Measurements from ENCODE around the gene KBTBD12. TPM values are rescaled to one million over a fixed set of nuclear protein-coding genes. Genes with fewer than 3 reads are reported as not detected.

Gene KBTBD12
- total and polyA plus RNA-seq, 11 donors, result 13.2 to 47.1 (median 29.7) TPM

DNA sequence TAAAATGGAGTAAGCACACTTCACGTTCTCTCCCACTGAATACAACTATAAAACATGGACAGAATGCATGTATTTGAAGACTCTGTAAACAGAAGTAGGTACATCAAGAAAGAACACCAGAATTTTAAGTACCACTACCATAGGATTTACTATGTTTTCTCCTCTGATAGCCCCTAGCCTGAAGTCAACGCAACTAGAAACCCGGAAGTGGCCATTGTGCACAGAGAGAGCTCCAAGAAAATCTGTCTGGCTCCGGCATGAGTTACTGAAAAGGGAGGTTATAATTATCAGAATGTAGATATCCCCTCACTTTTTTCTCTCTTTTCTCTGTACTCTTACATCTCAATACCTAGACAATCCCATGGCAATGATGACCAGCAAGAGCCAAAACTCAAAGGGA, 23.8 kb downstream of the KBTBD12 start:
- H3K27me3 ChIP-seq, result no peaks in the 10 kb centered on the region
- H3K4me1 ChIP-seq, result no peaks in the 10 kb centered on the region
- peaks cover 0 to 17% (median 0%) of the 10 kb centered on the region in 12 donors for H3K9me3 ChIP-seq
- intact Hi-C loops (cut with DNase I), result no loop called here
- no peak for DNase-seq
- H3K36me3 ChIP-seq, result peaks cover 0 to 31% (median 0%) of the 10 kb centered on the region in 9 donors
- TF ChIP-seq, protein P1, sequence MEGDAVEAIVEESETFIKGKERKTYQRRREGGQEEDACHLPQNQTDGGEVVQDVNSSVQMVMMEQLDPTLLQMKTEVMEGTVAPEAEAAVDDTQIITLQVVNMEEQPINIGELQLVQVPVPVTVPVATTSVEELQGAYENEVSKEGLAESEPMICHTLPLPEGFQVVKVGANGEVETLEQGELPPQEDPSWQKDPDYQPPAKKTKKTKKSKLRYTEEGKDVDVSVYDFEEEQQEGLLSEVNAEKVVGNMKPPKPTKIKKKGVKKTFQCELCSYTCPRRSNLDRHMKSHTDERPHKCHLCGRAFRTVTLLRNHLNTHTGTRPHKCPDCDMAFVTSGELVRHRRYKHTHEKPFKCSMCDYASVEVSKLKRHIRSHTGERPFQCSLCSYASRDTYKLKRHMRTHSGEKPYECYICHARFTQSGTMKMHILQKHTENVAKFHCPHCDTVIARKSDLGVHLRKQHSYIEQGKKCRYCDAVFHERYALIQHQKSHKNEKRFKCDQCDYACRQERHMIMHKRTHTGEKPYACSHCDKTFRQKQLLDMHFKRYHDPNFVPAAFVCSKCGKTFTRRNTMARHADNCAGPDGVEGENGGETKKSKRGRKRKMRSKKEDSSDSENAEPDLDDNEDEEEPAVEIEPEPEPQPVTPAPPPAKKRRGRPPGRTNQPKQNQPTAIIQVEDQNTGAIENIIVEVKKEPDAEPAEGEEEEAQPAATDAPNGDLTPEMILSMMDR (IDR thresholded peaks at IDR 0.05), result no peak
- TF ChIP-seq POLR2A (IDR thresholded peaks at IDR 0.05), result no peak
- H3K4me3 ChIP-seq, result no peak overlapping the region
- ATAC-seq, result no peak
- WGBS, 4 donors, result 91 to 96% (median 95%) methylated on average over 4 of the region's 4 CpGs
- H3K27ac ChIP-seq, result no peak overlapping the region

DNA sequence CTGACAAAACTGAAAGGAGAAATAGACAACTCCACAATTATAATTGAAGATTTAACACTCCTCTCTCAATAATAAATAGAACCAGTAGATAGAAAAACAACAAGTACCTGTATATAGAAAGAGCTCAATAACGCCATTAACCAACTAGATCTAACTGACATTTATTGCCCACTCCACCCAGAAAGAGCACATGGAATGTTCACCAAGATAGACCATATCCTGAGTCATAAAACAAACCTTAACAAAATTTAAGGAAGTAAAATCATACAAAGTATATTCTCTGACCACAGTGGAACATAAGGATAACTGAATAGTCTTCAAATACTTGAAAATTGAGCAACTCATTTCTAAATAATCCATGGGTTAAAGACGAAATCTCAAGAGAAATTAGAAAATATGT, 25.1 kb downstream of the KBTBD12 start:
- ATAC-seq (no peak), DNase-seq (no peak)
- no peak overlapping the region for H3K4me3 ChIP-seq
- no peak overlapping the region for H3K27ac ChIP-seq
- peaks cover 0 to 21% (median 0%) of the 10 kb centered on the region in 12 donors for H3K9me3 ChIP-seq
- TF ChIP-seq, protein P1 (IDR thresholded peaks at IDR 0.05), result no peak
- WGBS, 4 donors, result 75 to 81% (median 81%) methylated on average over 2 of the region's 2 CpGs
- intact Hi-C loops (cut with DNase I), result no loop called here
- H3K36me3 ChIP-seq, result peaks cover 0 to 33% (median 0%) of the 10 kb centered on the region in 9 donors
- no peaks in the 10 kb centered on the region for H3K27me3 ChIP-seq
- H3K4me1 ChIP-seq, result no peaks in the 10 kb centered on the region

- peaks cover 0 to 21% (median 0%) of the 10 kb centered on the region in 12 donors for H3K9me3 ChIP-seq
- ATAC-seq (no peak), DNase-seq (no peak)
- peaks cover 0 to 33% (median 0%) of the 10 kb centered on the region in 9 donors for H3K36me3 ChIP-seq
- TF ChIP-seq, protein P1 (IDR thresholded peaks at IDR 0.05), result no peak
- no peak for TF ChIP-seq POLR2A (IDR thresholded peaks at IDR 0.05)
- H3K4me3 ChIP-seq, result no peak overlapping the region
- H3K27me3 ChIP-seq, result no peaks in the 10 kb centered on the region
- H3K27ac ChIP-seq, result no peak overlapping the region
- intact Hi-C loops (cut with DNase I), result no loop called here
- H3K4me1 ChIP-seq, result no peaks in the 10 kb centered on the region
Measured at GRCh38 chr3:127942613-127943012, 27.6 kb downstream of the KBTBD12 start.

DNA sequence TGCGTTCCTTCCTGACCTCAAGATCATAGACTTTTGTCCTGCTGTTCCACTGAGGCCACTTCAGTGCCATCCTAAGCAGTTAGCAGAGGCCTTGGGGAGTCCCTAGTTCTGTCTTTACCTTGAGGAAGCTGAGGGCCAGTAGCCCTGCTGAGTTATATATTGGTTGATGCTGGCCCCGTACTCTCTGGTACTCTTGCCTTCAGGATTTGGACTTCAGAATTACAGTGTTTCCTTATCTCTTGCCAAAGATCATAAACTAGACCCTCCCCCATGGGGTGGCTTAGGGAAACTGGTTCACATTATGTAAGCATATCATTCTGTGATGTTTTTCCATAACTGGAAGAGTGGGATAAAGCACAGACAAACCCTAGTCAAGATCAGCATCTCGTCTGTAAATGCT, 33.2 kb downstream of the KBTBD12 start:
- H3K4me1 ChIP-seq, result peaks cover 0 to 15% (median 12%) of the 10 kb centered on the region in 12 donors
- peaks cover 0 to 9% (median 0%) of the 10 kb centered on the region in 12 donors for H3K9me3 ChIP-seq
- intact Hi-C loops (cut with DNase I), result no loop called here
- no peak for TF ChIP-seq POLR2A (IDR thresholded peaks at IDR 0.05)
- TF ChIP-seq, protein P1 (IDR thresholded peaks at IDR 0.05), result no peak
- DNase-seq, result no peak
- WGBS, 4 donors, result 82 to 93% (median 85%) methylated on average over 3 of the region's 3 CpGs
- H3K4me3 ChIP-seq, result no peak overlapping the region
- H3K27ac ChIP-seq, result peak overlapping the region in 2 of 12 donors; percentile 11 to 29
- H3K27me3 ChIP-seq, result no peaks in the 10 kb centered on the region
- no peak for ATAC-seq
- peaks cover 0 to 8% (median 0%) of the 10 kb centered on the region in 9 donors for H3K36me3 ChIP-seq

Measured in heart left ventricle (tissue), 16 donors.